H9 (cell line): ENCODE measurements around the gene AMT. TPM values are rescaled to one million over a fixed set of nuclear protein-coding genes. Genes with fewer than 3 reads are reported as not detected.
A peak's percentile ranks its signal among the peaks of the same experiment; 100 is the strongest.

ENCODE experiments used
- DNase-seq: peaks from one replicate; pipeline ENCODE4 v3.0.0-alpha.2; 2017
- H2AFZ ChIP-seq: one replicate; pipeline ENCODE4 v1.6.1; 2013; ENCODE audit warnings: mild to moderate bottlenecking, low read length, control low read depth, moderate library complexity
- H2AK5ac ChIP-seq: 2 replicates; pipeline ENCODE4 v1.6.1; 2013; ENCODE audit warnings: low read length, control low read depth, mixed read lengths; ENCODE audit not compliant: insufficient read length
- H2BK120ac ChIP-seq: one replicate; pipeline ENCODE4 v1.6.1; 2013; ENCODE audit warnings: low read depth, mild to moderate bottlenecking, low read length, control low read depth, inconsistent platforms; ENCODE audit not compliant: poor library complexity, severe bottlenecking
- H2BK12ac ChIP-seq: 2 replicates; pipeline ENCODE4 v1.6.1; 2013; ENCODE audit warnings: low read length, control low read depth, mixed read lengths, low read depth; ENCODE audit not compliant: insufficient read length
- H2BK15ac ChIP-seq: 2 replicates; pipeline ENCODE4 v1.6.1; 2013; ENCODE audit warnings: low read depth, low read length, control low read depth
- H2BK20ac ChIP-seq: one replicate; pipeline ENCODE4 v1.6.1; 2013; ENCODE audit warnings: low read depth, mild to moderate bottlenecking, low read length, control low read depth, inconsistent platforms; ENCODE audit not compliant: poor library complexity, severe bottlenecking
- H2BK5ac ChIP-seq: 2 replicates; pipeline ENCODE4 v1.6.1; 2013; ENCODE audit warnings: low read length, control low read depth, mixed read lengths; ENCODE audit not compliant: insufficient read length
- H3K14ac ChIP-seq: 2 replicates; pipeline ENCODE4 v1.6.1; 2013; ENCODE audit warnings: low read length, control low read depth; ENCODE audit not compliant: insufficient read depth
- H3K18ac ChIP-seq: 2 replicates; pipeline ENCODE4 v1.6.1; 2013; ENCODE audit warnings: low read depth, mild to moderate bottlenecking, mixed read lengths, low read length, control low read depth; ENCODE audit not compliant: insufficient read length
- H3K23ac ChIP-seq: 2 replicates; pipeline ENCODE4 v1.6.1; 2013; ENCODE audit warnings: low read length, control low read depth, mixed read lengths, low read depth; ENCODE audit not compliant: insufficient read length
- H3K23me2 ChIP-seq: 2 replicates; pipeline ENCODE4 v1.6.1; 2013; ENCODE audit warnings: low read depth, mild to moderate bottlenecking, mixed read lengths, low read length, control low read depth; ENCODE audit not compliant: insufficient read length, poor library complexity, severe bottlenecking
- H3K27ac ChIP-seq: 2 replicates; pipeline ENCODE4 v1.5.1; 2013; ENCODE audit warnings: low read length, control low read depth, mixed read lengths, low read depth; ENCODE audit not compliant: insufficient read length
- H3K27me3 ChIP-seq: 2 replicates; pipeline ENCODE4 v1.6.1; 2013; ENCODE audit warnings: low read length, control low read depth, inconsistent platforms; ENCODE audit not compliant: insufficient read depth
- H3K4ac ChIP-seq: 2 replicates; pipeline ENCODE4 v1.6.1; 2013; ENCODE audit warnings: low read depth, mild to moderate bottlenecking, control low read depth, inconsistent platforms, low read length, moderate library complexity
- H3K4me1 ChIP-seq: 2 replicates; pipeline ENCODE4 v1.6.1; 2013; ENCODE audit warnings: low read length, control low read depth, inconsistent platforms; ENCODE audit not compliant: insufficient read depth
- H3K4me2 ChIP-seq: 2 replicates; pipeline ENCODE4 v1.6.1; 2013; ENCODE audit warnings: low read length, control low read depth, mixed read lengths; ENCODE audit not compliant: insufficient read length, insufficient read depth
- H3K56ac ChIP-seq: 2 replicates; pipeline ENCODE4 v1.6.1; 2013; ENCODE audit warnings: low read depth, mild to moderate bottlenecking, mixed read lengths, low read length, control low read depth; ENCODE audit not compliant: insufficient read length
- H3K79me1 ChIP-seq: 2 replicates; pipeline ENCODE4 v1.6.1; 2013; ENCODE audit warnings: low read depth, mild to moderate bottlenecking, moderate library complexity, low read length, control low read depth, inconsistent platforms; ENCODE audit not compliant: insufficient read depth, poor library complexity, severe bottlenecking
- H3K79me2 ChIP-seq: 2 replicates; pipeline ENCODE4 v1.6.1; 2013; ENCODE audit warnings: low read length, control low read depth, inconsistent platforms; ENCODE audit not compliant: insufficient read depth
- H3K9ac ChIP-seq: 2 replicates; pipeline ENCODE4 v1.6.1; 2013; ENCODE audit warnings: low read length, control low read depth, mixed read lengths; ENCODE audit not compliant: insufficient read length; ENCODE audit errors: extremely low read depth
- H3K9me3 ChIP-seq: one replicate; pipeline ENCODE4 v1.6.1; 2013; ENCODE audit warnings: low read depth, low read length, inconsistent platforms; ENCODE audit not compliant: control insufficient read depth
- H3T11ph ChIP-seq: one replicate; pipeline ENCODE4 v1.6.1; 2013; ENCODE audit warnings: mild to moderate bottlenecking, low read length, control low read depth, inconsistent platforms
- H4K20me1 ChIP-seq: one replicate; pipeline ENCODE4 v1.6.1; 2013; ENCODE audit not compliant: control insufficient read depth, insufficient read length, insufficient read depth
- H4K5ac ChIP-seq: 2 replicates; pipeline ENCODE4 v1.6.1; 2013; ENCODE audit warnings: low read depth, mild to moderate bottlenecking, mixed read lengths, low read length, control low read depth; ENCODE audit not compliant: insufficient read length
- H4K8ac ChIP-seq: replicated peaks from 2 replicates; pipeline ENCODE4 v1.6.1; 2013; ENCODE audit warnings: low read length, control low read depth, mixed read lengths, low read depth; ENCODE audit not compliant: insufficient read length
- H4K91ac ChIP-seq: 2 replicates; pipeline ENCODE4 v1.6.1; 2013; ENCODE audit warnings: low read depth, mild to moderate bottlenecking, moderate library complexity, mixed read lengths, low read length, control low read depth; ENCODE audit not compliant: insufficient read length
- H3K27ac Mint-ChIP-seq, 3 experiments: 2 replicates in 2 of 3; 3 replicates in 1 of 3; pipeline ENCODE4 v1.8.0; 2020 to 2021; ENCODE audit warnings: mixed read lengths in 3 of 3, mild to moderate bottlenecking in 1 of 3, moderate library complexity in 1 of 3
- H3K27me3 Mint-ChIP-seq: 2 replicates; pipeline ENCODE4 v1.8.0; 2021; ENCODE audit warnings: low read depth, mild to moderate bottlenecking, moderate library complexity, mixed read lengths
- H3K36me3 Mint-ChIP-seq, 3 experiments: 2 replicates in 2 of 3; 3 replicates in 1 of 3; pipeline ENCODE4 v1.8.0; 2020 to 2021; ENCODE audit warnings: low read depth in 3 of 3, mixed read lengths in 3 of 3; ENCODE audit not compliant: insufficient read depth in 1 of 3
- H3K4me1 Mint-ChIP-seq, 2 experiments: 2 replicates each; pipeline ENCODE4 v1.8.0; 2020; ENCODE audit warnings: mixed read lengths in 2 of 2
- H3K4me3 Mint-ChIP-seq, 2 experiments: 2 replicates in 1 of 2; 3 replicates in 1 of 2; pipeline ENCODE4 v1.8.0; 2020 to 2021; ENCODE audit warnings: mild to moderate bottlenecking in 2 of 2, mixed read lengths in 2 of 2, moderate library complexity in 1 of 2
- H3K9me3 Mint-ChIP-seq, 2 experiments: 2 replicates in 1 of 2; 3 replicates in 1 of 2; pipeline ENCODE4 v1.8.0; 2020; ENCODE audit warnings: mild to moderate bottlenecking in 2 of 2, mixed read lengths in 2 of 2, moderate library complexity in 1 of 2
- CTCF ChIP-seq: fragments of 200-600 bp; sonication (generic); conservative IDR thresholded peaks from 3 replicates; pipeline ENCODE4 v1.8.0; 2021; ENCODE audit warnings: antibody characterized with exemption, mild to moderate bottlenecking
- WGBS: extraction: QIAGEN DNeasy Blood & Tissue Kit; methylation state at CpG from one replicate; pipeline ENCODE4 v1.1.7; 2013; ENCODE audit warnings: missing lambda C conversion rate, low lambda C conversion rate, mixed read lengths; ENCODE audit not compliant: insufficient read length; ENCODE audit errors: extremely low coverage; 5-methylcytosine and 5-hydroxymethylcytosine counted together
- total RNA-seq: library from RNA; stranded (reverse); gene quantifications from 2 replicates; pipeline ENCODE4 v1.2.1, GENCODE V29; 2021

Gene AMT
- total RNA-seq, 1 experiment from 2014 or later: 41.2 TPM

- Mint-ChIP-seq H3K4me3 (no peak overlapping the region), H3K9me3 (no peaks in the 10 kb centered on the region; a peak in 1 of 5 replicates), H3K27ac (peak overlapping the region in 1 of 3 experiments; percentile 28; a peak in 1 of 7 replicates), H3K27me3 (no peaks in the 10 kb centered on the region), H3K4me1 (peaks cover 11 to 15% of the 10 kb centered on the region in 2 experiments), H3K36me3 (peaks cover 22 to 39% (median 38%) of the 10 kb centered on the region in 3 experiments; a peak in 6 of 7 replicates)
- H2BK5ac ChIP-seq: no peak overlapping the region
- H2BK15ac ChIP-seq: no peak overlapping the region
- H3K23ac ChIP-seq: no peak overlapping the region
- no peaks in the 10 kb centered on the region for H3K27me3 ChIP-seq
- H2AK5ac ChIP-seq: no peak overlapping the region
- no peak overlapping the region for H3K27ac ChIP-seq
- WGBS: no CpG with 5 or more reads among the region's 3 CpGs
- H3K79me2 ChIP-seq: peaks cover 50% of the 10 kb centered on the region
- peaks cover 28% of the 10 kb centered on the region for H3K79me1 ChIP-seq
- H4K20me1 ChIP-seq: no peaks in the 10 kb centered on the region
- no peak overlapping the region for H2BK20ac ChIP-seq
- H3K4ac ChIP-seq: no peak overlapping the region
- no peaks in the 10 kb centered on the region for H3K9me3 ChIP-seq
- H3K4me2 ChIP-seq: no peak overlapping the region
- DNase-seq: no peak
- H3T11ph ChIP-seq: no peak overlapping the region
- no peak overlapping the region for H3K14ac ChIP-seq
- H3K9ac ChIP-seq: no peak overlapping the region
- no peak overlapping the region for H2BK120ac ChIP-seq
- H4K5ac ChIP-seq: no peak overlapping the region
- TF ChIP-seq CTCF: no peak
- no peak overlapping the region for H3K18ac ChIP-seq
- peaks cover 3% of the 10 kb centered on the region; the same call in 1 of the 2 replicates for H3K4me1 ChIP-seq
- no peak overlapping the region for H3K56ac ChIP-seq
- no peak overlapping the region for H2AFZ ChIP-seq
- H3K23me2 ChIP-seq: no peaks in the 10 kb centered on the region
- H4K91ac ChIP-seq: no peak overlapping the region
- no peak overlapping the region for H4K8ac ChIP-seq
- H2BK12ac ChIP-seq: no peak overlapping the region
These were observed 22.8 kb downstream of the AMT start for GRCh38 chr3:49399461-49399860.
